Ovary (tissue), 9 donors: ENCODE measurements around the gene SEMA5B. TPM values are rescaled to one million over a fixed set of nuclear protein-coding genes. Genes with fewer than 3 reads are reported as not detected.

Experiments
- DNase-seq, 5 donors: peaks; one replicate each; pipeline ENCODE4 v3.0.0-alpha.2; 2019 to 2020
- H3K27ac ChIP-seq, 2 donors: fragments of 200-600 bp; one replicate each; pipeline versions ENCODE4 v1.5.1 to v1.8.0; 2019 to 2022
- H3K27me3 ChIP-seq: fragments of 200-600 bp; one replicate; pipeline ENCODE4 v1.8.0; 2022
- H3K36me3 ChIP-seq: fragments of 200-600 bp; sonication (generic); one replicate; pipeline ENCODE4 v1.5.1; 2019
- H3K4me1 ChIP-seq: one replicate; pipeline ENCODE4 v1.8.1; 2013; ENCODE audit warnings: mild to moderate bottlenecking, moderate library complexity; ENCODE audit not compliant: insufficient read depth
- H3K4me3 ChIP-seq: fragments of 200-600 bp; sonication (generic); one replicate; pipeline ENCODE4 v1.5.1; 2017
- H3K9me3 ChIP-seq, 2 donors: fragments of 200-600 bp in 1 of 2; sonication (generic) in 1 of 2; one replicate each; pipeline versions ENCODE4 v1.5.1 to v1.8.1; 2013 to 2019; ENCODE audit warnings: mild to moderate bottlenecking in 1 of 2, moderate library complexity in 1 of 2
- EP300 ChIP-seq: sonication (generic); formaldehyde crosslinking; IDR thresholded peaks from one replicate; pipeline ENCODE4 v1.6.1; 2017; ENCODE audit warnings: antibody characterized with exemption
- POLR2A ChIP-seq: fragments of 450-650 bp; IDR thresholded peaks from one replicate; pipeline ENCODE4 v1.6.1; 2017; ENCODE audit warnings: antibody characterized with exemption, mild to moderate bottlenecking, moderate library complexity
- WGBS, 3 donors: extraction: QIAGEN DNeasy Blood & Tissue Kit in 1 of 3; methylation state at CpG; one replicate each; pipeline versions ENCODE4 v1.1.5 to v1.1.7; 2013 to 2017; 5-methylcytosine and 5-hydroxymethylcytosine counted together
- intact Hi-C, 4 donors: fragments of 100-400 bp; cut with DNase I; formaldehyde crosslinking; loops; one replicate each; pipeline versions ENCODE4 v1.11.0 to v1.15.1; 2022 to 2023
- polyA plus RNA-seq, 2 donors: library from polyadenylated mRNA; stranded (reverse); fragments of 200-250 nt in 1 of 2; fragments of 350-450 nt in 1 of 2; fragmentation: Illumina TruSeq in 1 of 2; extraction: RNeasy Lipid Tissue Mini Kit (QIAGEN cat#74804) in 1 of 2; gene quantifications; one replicate each; pipeline ENCODE4 v1.2.3, GENCODE V29; 2013 to 2014
- total RNA-seq, 7 donors: library from RNA; depleted of rRNA in 2 of 7; stranded (reverse); fragments of >200 nt in 2 of 7; fragmentation: NEBNext Ultra II Directional in 3 of 7; extraction: Animal tissue kit (Norgen Biotek cat#: 25700) in 3 of 7; gene quantifications; one replicate each; pipeline versions ENCODE4 v1.1.0 to v1.2.4, GENCODE V29; 2016 to 2023
- TF ChIP-seq, protein P1 (sequence below), 3 donors: fragments of 450-650 bp in 2 of 3; fragments of 200-600 bp in 1 of 3; IDR thresholded peaks; one replicate each; pipeline versions ENCODE4 v1.5.1 to v1.8.0; 2016 to 2022; ENCODE audit warnings: antibody characterized with exemption in 3 of 3, mild to moderate bottlenecking in 1 of 3
- donor health status: DM: no; HTN: no; CAD: no; lungs with moderate emphysema.
- donor health status: DM: no; HTN: no; CAD: no.
- donor health status: Bipolar disorder and iron deficiency.
- donor health status: DM: yes; HTN: yes; CAD: no.
- donor health status: DM: no; HTN: no; CAD: no.
- donor health status: DM: yes; HTN: yes; CAD: no.

Gene SEMA5B
- total and polyA plus RNA-seq, 9 donors: 0.22 to 3.1 (median 1.3) TPM

GRCh38 chr3:122940628-122941086 is 86.9 kb downstream of the SEMA5B start:
- Histone ChIP-seq H3K4me3 (no peak overlapping the region), H3K27ac (no peak overlapping the region), H3K27me3 (no peaks in the 10 kb centered on the region), H3K9me3 (no peaks in the 10 kb centered on the region), H3K4me1 (peaks cover 3% of the 10 kb centered on the region), H3K36me3 (no peaks in the 10 kb centered on the region)
- TF ChIP-seq POLR2A (no peak), EP300 (no peak)
- TF ChIP-seq, protein P1, sequence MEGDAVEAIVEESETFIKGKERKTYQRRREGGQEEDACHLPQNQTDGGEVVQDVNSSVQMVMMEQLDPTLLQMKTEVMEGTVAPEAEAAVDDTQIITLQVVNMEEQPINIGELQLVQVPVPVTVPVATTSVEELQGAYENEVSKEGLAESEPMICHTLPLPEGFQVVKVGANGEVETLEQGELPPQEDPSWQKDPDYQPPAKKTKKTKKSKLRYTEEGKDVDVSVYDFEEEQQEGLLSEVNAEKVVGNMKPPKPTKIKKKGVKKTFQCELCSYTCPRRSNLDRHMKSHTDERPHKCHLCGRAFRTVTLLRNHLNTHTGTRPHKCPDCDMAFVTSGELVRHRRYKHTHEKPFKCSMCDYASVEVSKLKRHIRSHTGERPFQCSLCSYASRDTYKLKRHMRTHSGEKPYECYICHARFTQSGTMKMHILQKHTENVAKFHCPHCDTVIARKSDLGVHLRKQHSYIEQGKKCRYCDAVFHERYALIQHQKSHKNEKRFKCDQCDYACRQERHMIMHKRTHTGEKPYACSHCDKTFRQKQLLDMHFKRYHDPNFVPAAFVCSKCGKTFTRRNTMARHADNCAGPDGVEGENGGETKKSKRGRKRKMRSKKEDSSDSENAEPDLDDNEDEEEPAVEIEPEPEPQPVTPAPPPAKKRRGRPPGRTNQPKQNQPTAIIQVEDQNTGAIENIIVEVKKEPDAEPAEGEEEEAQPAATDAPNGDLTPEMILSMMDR (IDR thresholded peaks at IDR 0.05): no peak
- 20 to 36% (median 21%) methylated on average over 5 of the region's 5 CpGs for WGBS, 3 donors
- intact Hi-C loops: loop anchor here in 1 of 4 donors (10.0 kb wide), 2 partner anchors 84 to 86 kb away; partner anchors contain the start of gene SEMA5B
- peak; percentile 39 to 73 (median 48) for DNase-seq

DNA sequence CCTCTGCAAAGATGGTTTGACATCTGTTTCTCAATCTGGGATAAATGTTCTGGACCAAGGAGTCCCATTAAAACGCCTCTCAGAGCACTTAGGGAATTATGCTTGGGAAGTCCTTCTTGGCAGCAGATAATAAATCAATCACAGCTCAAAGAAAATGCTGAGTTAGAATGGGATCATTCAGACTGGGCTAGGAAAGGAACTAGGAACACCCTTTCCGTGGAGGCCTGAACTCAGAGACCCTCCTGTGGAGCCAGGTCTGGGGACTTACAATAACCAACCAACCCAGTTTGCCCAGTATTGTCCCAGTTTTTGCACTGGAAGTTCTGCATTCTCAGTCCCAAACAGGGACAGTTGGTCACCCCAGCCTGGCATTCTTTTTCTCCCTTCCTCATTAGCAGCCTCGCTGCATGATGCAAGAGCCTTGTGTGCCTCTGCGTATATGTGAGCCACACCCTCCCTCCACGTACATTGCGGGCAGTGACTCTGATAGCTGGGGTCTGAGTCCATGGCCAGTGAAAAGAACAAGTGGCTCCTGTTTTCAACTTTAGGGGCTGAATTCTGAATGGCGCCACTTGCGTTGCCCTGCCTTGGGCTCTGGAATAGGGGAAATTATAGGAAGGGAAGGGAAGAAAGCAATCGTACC is 88.7 kb downstream of the SEMA5B start:
- Histone ChIP-seq H3K27me3 (no peaks in the 10 kb centered on the region), H3K9me3 (no peaks in the 10 kb centered on the region), H3K4me1 (peaks cover 3% of the 10 kb centered on the region), H3K36me3 (no peaks in the 10 kb centered on the region), H3K4me3 (no peak overlapping the region), H3K27ac (no peak overlapping the region)
- whole genome bisulfite sequencing, 3 donors: 88 to 96% (median 95%) methylated on average over 9 of the region's 9 CpGs
- TF ChIP-seq, protein P1 (IDR thresholded peaks at IDR 0.05): no peak
- no peak for TF ChIP-seq POLR2A
- no peak for TF ChIP-seq EP300
- DNase-seq: no peak
- intact Hi-C loops: no loop called here

- Histone ChIP-seq H3K27me3 (no peaks in the 10 kb centered on the region), H3K4me1 (peaks cover 3% of the 10 kb centered on the region), H3K9me3 (no peaks in the 10 kb centered on the region), H3K27ac (no peak overlapping the region), H3K4me3 (no peak overlapping the region), H3K36me3 (no peaks in the 10 kb centered on the region)
- intact Hi-C loops: no loop called here
- 94 to 95% (median 94%) methylated on average over 4 of the region's 4 CpGs for WGBS, 3 donors
- DNase-seq: no peak
- TF ChIP-seq POLR2A: no peak
- TF ChIP-seq EP300: no peak
- TF ChIP-seq, protein P1 (IDR thresholded peaks at IDR 0.05): no peak
These were observed 89.8 kb downstream of the SEMA5B start for GRCh38 chr3:122937745-122938144.

- no peaks in the 10 kb centered on the region for H3K9me3 ChIP-seq
- H3K4me3 ChIP-seq: no peak overlapping the region
- 95 to 96% (median 95%) methylated on average over 5 of the region's 5 CpGs for WGBS, 3 donors
- no peaks in the 10 kb centered on the region for H3K36me3 ChIP-seq
- no peak overlapping the region for H3K27ac ChIP-seq
- H3K4me1 ChIP-seq: peaks cover 3% of the 10 kb centered on the region
- no peak for DNase-seq
- H3K27me3 ChIP-seq: no peaks in the 10 kb centered on the region
- intact Hi-C loops: no loop called here
- TF ChIP-seq, protein P1 (IDR thresholded peaks at IDR 0.05): no peak
- TF ChIP-seq POLR2A: no peak
- no peak for TF ChIP-seq EP300
These were observed 90.6 kb downstream of the SEMA5B start for GRCh38 chr3:122936986-122937385.
